SW480 (cell line): ENCODE results near the gene CALHM3.

ENCODE experiments used
- DNase-seq: peaks from one replicate; pipeline ENCODE4 v3.0.0-alpha.2; 2016; ENCODE audit warnings: low spot score

The CALHM3 gene

GRCh38 chr10:103474077-103474476 is 5.0 kb downstream of the CALHM3 start:
- no peak for DNase-seq

- DNase-seq, result no peak
These were observed 5.8 kb downstream of the CALHM3 start for GRCh38 chr10:103473261-103473671.

GRCh38 chr10:103472005-103472404 is 7.0 kb downstream of the CALHM3 start:
- no peak for DNase-seq

- DNase-seq, result peak; percentile 81
These were observed 8.0 kb downstream of the CALHM3 start for GRCh38 chr10:103470761-103471653.

- no peak for DNase-seq
These were observed 9.8 kb downstream of the CALHM3 start for GRCh38 chr10:103469201-103469600.

- no peak for DNase-seq
These were observed 11.6 kb downstream of the CALHM3 start for GRCh38 chr10:103467406-103467805.

GRCh38 chr10:103466734-103467133 is 12.3 kb downstream of the CALHM3 start:
- DNase-seq, result no peak

- DNase-seq, result no peak
These were observed 13.4 kb downstream of the CALHM3 start for GRCh38 chr10:103465411-103466179.

GRCh38 chr10:103463499-103463898 is 15.5 kb downstream of the CALHM3 start:
- no peak for DNase-seq

- DNase-seq, result no peak
These were observed 19.4 kb downstream of the CALHM3 start for GRCh38 chr10:103459615-103460014.

GRCh38 chr10:103458720-103459119 is 20.3 kb downstream of the CALHM3 start, which contains the start of gene CALHM1:
TSS of gene CALHM1 (minus strand) at chr10:103458900. CDS start at chr10:103458751, 149 bp downstream.
- peak; percentile 79 for DNase-seq

GRCh38 chr10:103457896-103458583 is 21.0 kb downstream of the CALHM3 start:
- DNase-seq, result no peak

GRCh38 chr10:103457176-103457712 is 21.8 kb downstream of the CALHM3 start:
- DNase-seq, result no peak

- no peak for DNase-seq
These were observed 22.9 kb downstream of the CALHM3 start for GRCh38 chr10:103456074-103456660.

GRCh38 chr10:103455235-103455634 is 23.8 kb downstream of the CALHM3 start:
- no peak for DNase-seq

- DNase-seq, result no peak
These were observed 25.0 kb downstream of the CALHM3 start for GRCh38 chr10:103454026-103454425.

- no peak for DNase-seq
These were observed 26.4 kb downstream of the CALHM3 start for GRCh38 chr10:103452506-103453230.

- DNase-seq, result peak; percentile 27
These were observed 27.1 kb downstream of the CALHM3 start, which contains the start of gene CALHM2 for GRCh38 chr10:103451831-103452505. TSS of gene CALHM2 (minus strand) at chr10:103452370. CDS start at chr10:103449941, 2,429 bp downstream.

GRCh38 chr10:103451091-103451813 is 27.8 kb downstream of the CALHM3 start:
- peak; percentile 64 for DNase-seq
